Stimulated activated CD4-positive, alpha-beta T cell treated with anti-CD3 and anti-CD28 coated beads, Interleukin-12 subunit alpha, Interleukin-12 subunit beta, amount 100 ng/mL, for 4 hours (primary cell): Measurements from ENCODE around the gene USP31.

Source experiments
- DNase-seq: peaks from one replicate; pipeline ENCODE4 v3.0.0-alpha.2; 2020

USP31 gene

GRCh38 chr16:23085949-23086348, 63.3 kb downstream of the USP31 start:
- DNase-seq = no peak

DNA sequence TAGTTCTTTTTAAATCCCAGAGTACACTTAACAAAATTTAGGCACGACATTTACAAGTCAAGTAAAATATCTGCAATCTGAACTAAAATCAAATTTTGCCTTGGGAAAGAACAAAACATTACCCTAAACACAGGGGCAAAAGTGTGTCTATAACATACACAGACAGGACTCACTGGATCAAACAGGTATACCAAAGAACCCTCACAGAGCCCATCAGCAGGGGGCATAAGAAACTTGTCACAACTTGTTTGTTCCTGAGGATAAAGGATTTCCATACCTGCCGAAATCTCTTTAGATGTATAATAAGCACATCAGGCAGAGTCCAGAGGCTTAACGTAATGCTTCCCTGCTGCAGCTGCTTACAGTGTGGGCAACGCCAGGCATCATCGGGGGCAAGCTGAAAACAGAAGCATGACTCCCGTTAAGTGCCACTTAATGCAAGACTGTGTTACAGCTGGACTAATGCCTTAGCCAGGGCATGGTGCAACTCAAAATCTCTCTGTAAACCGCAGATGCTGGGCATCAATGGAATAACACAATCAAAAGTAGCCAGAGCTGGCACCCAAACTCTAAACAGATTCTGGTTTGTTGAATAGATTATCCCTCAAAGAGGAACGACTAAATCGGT, 67.0 kb downstream of the USP31 start:
- DNase-seq = no peak

DNA sequence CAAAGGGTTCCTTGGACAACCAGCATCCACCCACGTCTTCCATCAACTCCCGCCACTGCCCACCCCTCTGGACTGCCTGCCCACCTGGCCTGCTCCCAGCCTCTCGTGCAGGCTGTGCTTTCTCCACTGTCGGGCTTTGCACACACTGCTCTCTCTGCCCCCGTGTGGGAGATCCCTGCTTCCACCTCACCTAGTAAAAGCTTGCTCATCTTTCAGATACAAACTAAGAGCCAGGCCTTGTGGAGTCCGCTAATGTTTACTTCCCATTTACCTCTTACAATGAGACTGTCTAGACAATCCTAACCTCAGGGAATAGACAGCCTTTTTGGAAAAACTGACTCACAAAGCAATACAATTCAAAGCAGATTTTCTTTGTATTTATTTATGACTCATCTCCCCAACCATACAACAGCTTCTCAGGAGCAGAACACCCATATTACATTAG, 67.6 kb downstream of the USP31 start:
- DNase-seq = no peak

- no peak for DNase-seq
Measured at GRCh38 chr16:23080747-23081146, 68.5 kb downstream of the USP31 start.

DNA sequence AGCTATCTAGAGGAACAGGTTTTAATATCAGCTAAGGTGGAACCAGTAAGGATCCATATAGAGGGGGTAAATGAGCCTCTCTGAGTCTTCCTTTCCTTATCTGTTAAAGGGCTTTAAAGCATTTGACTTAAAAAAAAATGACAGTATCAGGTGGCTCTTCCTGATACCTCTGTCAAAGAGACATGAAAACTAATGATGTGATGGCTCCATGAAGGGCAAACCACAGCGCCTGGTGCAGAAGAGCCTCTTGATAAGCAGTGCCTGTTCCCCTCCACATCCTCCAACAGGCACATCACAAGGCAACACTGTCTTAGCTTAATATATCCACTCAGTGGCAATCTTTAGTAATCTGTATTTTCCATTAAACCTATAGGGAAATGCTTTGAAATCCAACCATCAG, 68.9 kb downstream of the USP31 start:
- no peak for DNase-seq

DNA sequence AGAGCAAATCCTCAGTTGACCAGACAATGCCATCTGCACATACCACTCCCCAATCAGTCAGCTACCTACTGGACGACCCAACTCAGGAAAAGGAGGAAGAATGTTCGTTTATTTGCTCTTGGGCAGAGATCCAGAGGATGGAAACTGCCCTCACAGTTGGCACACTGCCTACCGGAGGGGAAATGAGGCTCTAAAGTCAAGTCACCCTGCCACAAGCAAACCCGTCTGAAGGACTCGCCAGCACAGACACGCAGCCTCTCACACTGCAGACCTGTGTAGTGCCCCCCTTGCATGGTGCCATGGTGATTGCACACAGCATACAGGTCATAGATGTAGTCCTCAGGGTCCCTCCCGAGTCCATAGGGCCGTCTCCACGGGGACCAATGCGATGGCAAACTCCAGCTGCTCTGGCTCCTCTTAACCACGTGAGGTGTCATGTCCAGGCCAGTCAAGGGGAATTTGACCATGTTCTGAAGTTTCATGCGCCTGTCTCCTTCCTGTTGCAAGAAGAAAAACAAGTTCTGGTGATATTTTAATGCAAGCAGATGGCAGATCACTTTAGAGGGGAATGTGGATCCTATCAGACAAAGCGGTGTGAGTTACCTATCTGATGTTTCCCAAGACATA, 69.5 kb downstream of the USP31 start:
- DNase-seq = no peak

- DNase-seq = no peak
Measured at GRCh38 chr16:23074423-23074822, 74.8 kb downstream of the USP31 start.

GRCh38 chr16:23072769-23073549, 76.3 kb downstream of the USP31 start:
- DNase-seq = no peak

DNA sequence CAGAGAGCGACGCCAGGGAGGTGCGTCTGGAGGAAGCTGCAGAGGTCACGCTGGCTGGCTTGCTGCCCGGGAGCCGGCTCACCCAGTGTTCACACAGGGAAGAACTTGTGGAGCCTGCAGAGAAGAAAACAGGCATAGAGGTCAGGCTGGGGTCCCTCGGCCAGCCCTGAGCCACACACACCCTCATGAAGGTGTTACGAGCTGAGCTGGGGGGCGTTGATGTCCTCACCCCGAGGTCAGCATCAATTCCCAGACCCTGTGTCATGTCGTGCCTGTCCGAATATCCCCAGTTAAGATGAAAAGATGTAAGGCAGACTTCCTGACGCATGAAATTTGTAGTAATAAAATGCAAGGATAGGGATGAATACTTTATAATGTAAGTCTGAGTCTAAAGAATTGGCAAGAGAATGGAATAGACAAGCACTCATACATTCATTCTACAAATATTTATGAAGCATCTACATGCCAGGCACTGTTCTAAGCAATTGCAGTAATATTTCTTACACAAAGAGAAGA, 77.1 kb downstream of the USP31 start:
- DNase-seq = no peak

GRCh38 chr16:23071196-23072083, 77.8 kb downstream of the USP31 start:
- DNase-seq = no peak

- no peak for DNase-seq
Measured at GRCh38 chr16:23069844-23070243, 79.4 kb downstream of the USP31 start.

DNA sequence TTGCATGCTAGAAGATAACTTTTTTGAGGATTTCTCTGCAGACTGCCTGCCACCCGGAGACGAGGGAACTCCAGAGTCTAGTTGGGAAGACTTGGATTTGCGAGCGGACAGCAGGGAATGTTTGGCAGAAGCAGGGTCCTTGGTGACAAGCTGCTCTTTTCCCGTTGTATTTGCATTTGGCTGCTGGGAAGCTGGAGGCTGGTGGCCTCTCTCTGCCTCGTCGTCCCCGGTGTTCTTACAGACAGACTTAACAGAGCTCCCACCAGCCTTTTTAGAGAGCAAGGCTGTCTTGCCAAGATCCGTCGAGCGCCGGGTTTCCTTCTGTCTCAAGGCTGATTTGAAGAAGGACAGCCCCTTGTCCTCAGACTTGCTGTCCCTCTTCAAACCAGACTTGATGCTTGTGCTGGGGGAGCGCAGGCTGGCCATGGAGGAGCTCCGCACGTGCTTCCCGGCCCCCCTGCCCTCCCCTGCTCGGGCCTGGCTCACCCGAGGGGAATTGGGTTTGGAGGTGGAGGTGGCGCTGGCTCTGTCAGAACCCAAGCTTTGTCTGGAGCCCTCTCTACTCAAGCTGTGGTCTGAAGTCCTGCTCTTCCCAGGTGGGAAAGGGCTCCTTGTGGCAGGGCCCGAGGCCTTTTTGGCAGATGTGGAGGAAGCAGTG, 81.0 kb downstream of the USP31 start:
- no peak for DNase-seq

- DNase-seq = no peak
Measured at GRCh38 chr16:23066676-23067075, 82.6 kb downstream of the USP31 start.

- no peak for DNase-seq
Measured at GRCh38 chr16:23064639-23065038, 84.6 kb downstream of the USP31 start.

- DNase-seq = no peak
Measured at GRCh38 chr16:23062524-23062923, 86.7 kb downstream of the USP31 start.

GRCh38 chr16:23061669-23062068, 87.6 kb downstream of the USP31 start:
- DNase-seq = no peak

DNA sequence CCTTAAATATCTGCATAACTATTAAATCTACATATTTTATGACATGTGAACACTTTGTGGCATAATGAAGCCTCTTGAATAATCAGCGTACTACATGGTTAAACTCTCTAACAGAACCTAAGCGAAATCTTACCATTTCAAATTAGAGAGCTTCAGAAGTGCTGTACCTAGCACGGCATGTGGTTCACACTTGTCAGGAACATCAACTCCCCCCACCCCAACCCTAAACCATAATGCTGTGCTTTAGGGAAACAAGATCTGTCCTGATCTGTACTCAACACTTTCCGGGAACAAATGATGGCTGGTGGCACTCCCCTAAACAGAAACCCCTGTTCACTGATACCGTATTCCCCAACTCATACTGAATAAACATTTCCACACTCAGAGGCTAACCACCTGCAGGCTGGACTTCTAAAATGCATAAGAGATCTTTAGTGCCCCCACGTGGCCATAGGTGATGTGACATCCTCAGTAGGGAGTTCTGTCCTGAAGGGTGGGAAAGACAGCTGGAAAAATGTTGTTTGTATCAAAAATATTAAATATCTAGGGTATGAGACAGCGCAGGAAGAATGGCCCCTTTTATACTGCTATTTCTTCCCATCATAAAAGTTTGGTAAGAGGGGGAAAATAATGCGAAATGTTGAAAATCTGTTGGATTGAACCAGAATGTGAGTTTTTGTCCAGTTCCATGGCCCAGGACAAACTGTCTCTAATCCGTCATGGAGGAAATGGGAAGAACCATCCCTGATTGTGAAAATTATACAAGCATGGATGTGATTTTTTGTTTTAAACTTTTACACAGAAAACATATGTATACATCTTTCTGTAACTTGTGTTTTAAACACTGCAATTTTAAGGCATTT, 88.6 kb downstream of the USP31 start:
- peak; percentile 41 for DNase-seq

GRCh38 chr16:23059433-23059832, 89.8 kb downstream of the USP31 start:
- no peak for DNase-seq

DNA sequence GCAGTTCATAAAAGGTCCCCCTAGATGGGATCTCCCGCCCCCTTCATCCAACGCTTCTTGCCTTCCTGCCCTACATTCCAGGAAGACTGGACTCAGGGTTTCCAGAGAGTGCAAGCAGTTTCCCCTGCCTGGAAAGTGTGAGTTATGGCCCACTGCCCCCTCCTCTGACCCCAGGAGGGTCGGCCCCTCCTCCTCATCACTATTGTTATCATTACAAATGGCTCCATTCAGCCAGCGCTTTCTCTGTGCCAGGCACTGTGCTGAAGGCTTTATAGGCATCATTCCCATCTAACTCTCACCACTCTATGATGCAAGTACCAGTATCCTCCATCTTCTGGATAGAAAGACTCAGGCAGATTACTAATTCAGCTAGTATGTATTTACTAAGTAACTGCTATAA, 90.7 kb downstream of the USP31 start:
- no peak for DNase-seq

DNA sequence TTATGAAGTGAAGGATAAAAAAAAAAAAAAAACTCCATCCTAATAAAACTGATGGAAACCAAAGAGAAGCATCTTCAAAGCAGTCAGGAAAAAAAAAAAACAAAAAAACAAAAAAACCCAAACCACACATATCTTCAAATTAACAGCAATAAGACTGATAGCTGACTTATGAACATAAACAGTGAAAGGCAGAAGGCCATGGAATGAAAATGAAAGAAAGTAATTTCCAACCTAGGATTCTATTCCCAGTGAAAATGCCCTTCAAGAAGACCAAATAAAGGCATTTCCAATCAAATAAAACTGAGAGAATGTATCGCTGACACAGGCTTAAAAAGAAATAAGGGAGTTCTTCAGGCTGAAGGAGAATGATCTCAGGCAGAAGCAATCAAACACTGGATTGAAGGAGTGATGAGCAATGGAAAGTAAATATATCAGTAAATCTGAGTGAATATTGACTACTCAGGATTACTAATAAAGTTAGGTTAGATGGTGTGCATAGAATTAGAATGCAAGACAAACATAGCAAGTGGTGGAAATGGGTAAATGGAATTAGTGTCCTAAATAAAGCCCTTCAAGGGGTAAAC, 92.1 kb downstream of the USP31 start:
- DNase-seq = no peak

DNA sequence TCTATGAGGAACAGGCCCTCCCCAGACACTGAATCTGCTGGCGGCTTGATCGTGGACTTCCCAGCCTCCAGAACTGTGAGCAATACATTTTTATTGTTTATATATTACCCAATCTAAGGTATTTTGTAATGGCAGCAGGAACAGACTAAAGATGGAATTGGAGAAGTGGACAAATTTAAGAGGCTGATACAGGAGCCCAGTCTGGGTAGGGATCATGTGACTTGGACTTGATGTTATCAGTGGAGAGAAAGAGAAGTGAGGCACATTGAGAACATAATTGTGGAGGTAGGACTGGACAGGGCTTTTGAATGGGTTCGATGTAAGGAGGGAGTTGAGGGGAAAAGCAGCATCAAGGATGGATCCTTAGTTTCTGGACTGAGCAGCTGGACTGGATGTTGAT, 93.8 kb downstream of the USP31 start:
- no peak for DNase-seq
